ENCODE results near the gene SPTBN5.

Gene SPTBN5

GRCh38 chr15:41799488-41799805 is 94.4 kb downstream of the SPTBN5 start:
- Histone ChIP-seq H3K27ac (ENCODE audit: low read depth, low read length, poor library complexity, severe bottlenecking) (no peak overlapping the region), H3K27me3 (ENCODE audit: insufficient read depth, low read length) (no peaks in the 10 kb centered on the region), H3K9me2 (ENCODE audit: low read depth, low read length) (no peaks in the 10 kb centered on the region), H3K9me3 (ENCODE audit: low read length) (peaks cover 5% of the 10 kb centered on the region; the same call in 1 of the 2 replicates), H3F3A (ENCODE audit: insufficient read depth, low read length) (no peaks in the 10 kb centered on the region), H3K4me3 (ENCODE audit: low read depth, low read length, poor library complexity, severe bottlenecking) (no peak overlapping the region), H2AFZ (ENCODE audit: low read length) (no peak overlapping the region), H3K4me2 (ENCODE audit: low read length) (no peak overlapping the region), H3K4me1 (ENCODE audit: insufficient read depth, low read length, severe bottlenecking) (peaks cover 32% of the 10 kb centered on the region), H4K20me1 (ENCODE audit: insufficient read depth, low read length) (no peaks in the 10 kb centered on the region), H3K36me3 (ENCODE audit: insufficient read depth, low read length) (peaks cover 15% of the 10 kb centered on the region), H3K79me2 (ENCODE audit: insufficient read depth, low read length) (no peaks in the 10 kb centered on the region), H3K9ac (ENCODE audit: low read length) (no peak overlapping the region)
- no peak for TF ChIP-seq EZH2 (IDR thresholded peaks at IDR 0.05; ENCODE audit: borderline replicate concordance, low read length)
- TF ChIP-seq CTCF (IDR thresholded peaks at IDR 0.05; ENCODE audit: low read length): no peak

GRCh38 chr15:41798607-41799487 is 95.0 kb downstream of the SPTBN5 start:
- Histone ChIP-seq H2AFZ (ENCODE audit: low read length) (no peak overlapping the region), H3K27me3 (ENCODE audit: insufficient read depth, low read length) (no peaks in the 10 kb centered on the region), H3K9me2 (ENCODE audit: low read depth, low read length) (no peaks in the 10 kb centered on the region), H3K36me3 (ENCODE audit: insufficient read depth, low read length) (peaks cover 15% of the 10 kb centered on the region), H3K4me1 (ENCODE audit: insufficient read depth, low read length, severe bottlenecking) (peaks cover 35% of the 10 kb centered on the region), H4K20me1 (ENCODE audit: insufficient read depth, low read length) (no peaks in the 10 kb centered on the region), H3K9me3 (ENCODE audit: low read length) (peaks cover 5% of the 10 kb centered on the region; the same call in 1 of the 2 replicates), H3K4me3 (ENCODE audit: low read depth, low read length, poor library complexity, severe bottlenecking) (no peak overlapping the region), H3F3A (ENCODE audit: insufficient read depth, low read length) (no peaks in the 10 kb centered on the region), H3K79me2 (ENCODE audit: insufficient read depth, low read length) (no peaks in the 10 kb centered on the region), H3K27ac (ENCODE audit: low read depth, low read length, poor library complexity, severe bottlenecking) (no peak overlapping the region), H3K4me2 (ENCODE audit: low read length) (no peak overlapping the region), H3K9ac (ENCODE audit: low read length) (no peak overlapping the region)
- TF ChIP-seq CTCF (IDR thresholded peaks at IDR 0.05; ENCODE audit: low read length) (no peak), EZH2 (IDR thresholded peaks at IDR 0.05; ENCODE audit: borderline replicate concordance, low read length) (no peak)
